HG03097 (cell line): ENCODE results near the gene FRMD6.
A peak's percentile ranks its signal among the peaks of the same experiment; 100 is the strongest.
"Not testable (repeated sequence)": the region's sequence is repeated elsewhere in the genome, so short reads cannot be mapped to it uniquely, and the experiment has no call there.

Experiments
- ATAC-seq: cut with Tn5 transposase; IDR thresholded peaks from one replicate; pipeline ENCODE4 v1.9.1; 2021; ENCODE audit not compliant: unreplicated experiment, low FRiP score

FRMD6 gene

GRCh38 chr14:51627313-51627712 is 24.4 kb upstream of the FRMD6 start:
- ATAC-seq = no peak

- ATAC-seq = no peak
Measured at GRCh38 chr14:51628238-51628637, 23.5 kb upstream of the FRMD6 start.

GRCh38 chr14:51630987-51631386 is 20.7 kb upstream of the FRMD6 start:
- ATAC-seq = no peak

GRCh38 chr14:51633298-51633697 is 18.4 kb upstream of the FRMD6 start:
- not testable (repeated sequence) for ATAC-seq

GRCh38 chr14:51636109-51636508 is 15.6 kb upstream of the FRMD6 start:
- no peak for ATAC-seq

GRCh38 chr14:51638071-51638944 is 13.4 kb upstream of the FRMD6 start:
- ATAC-seq = no peak

GRCh38 chr14:51639668-51640316 is 11.9 kb upstream of the FRMD6 start:
- ATAC-seq = no peak

- no peak for ATAC-seq
Measured at GRCh38 chr14:51643140-51643539, 8.6 kb upstream of the FRMD6 start.

- ATAC-seq = no peak
Measured at GRCh38 chr14:51644217-51644933, 7.3 kb upstream of the FRMD6 start.

- no peak for ATAC-seq
Measured at GRCh38 chr14:51648296-51648695, 3.4 kb upstream of the FRMD6 start.

- ATAC-seq = no peak
Measured at GRCh38 chr14:51650716-51651387, 858 bp upstream of the FRMD6 start.

- peak; percentile 29 for ATAC-seq
Measured at GRCh38 chr14:51652168-51653078, 713 bp downstream of the FRMD6 start.

- no peak for ATAC-seq
Measured at GRCh38 chr14:51653079-51653774, 1.5 kb downstream of the FRMD6 start.

- ATAC-seq = no peak
Measured at GRCh38 chr14:51653775-51654532, 2.2 kb downstream of the FRMD6 start.

- no peak for ATAC-seq
Measured at GRCh38 chr14:51654533-51654845, 2.8 kb downstream of the FRMD6 start.

- ATAC-seq = no peak
Measured at GRCh38 chr14:51657762-51658161, 6.1 kb downstream of the FRMD6 start.

GRCh38 chr14:51658441-51659173 is 6.9 kb downstream of the FRMD6 start:
- ATAC-seq = no peak

GRCh38 chr14:51660741-51661140 is 9.0 kb downstream of the FRMD6 start:
- no peak for ATAC-seq
